NCI-H2196 treated with DMSO at 0.1 percent for 48 hours (cell line): ENCODE data around the gene TSPAN32.
"Not testable (repeated sequence)": the region's sequence is repeated elsewhere in the genome, so short reads cannot be mapped to it uniquely, and the experiment has no call there.

Experiments
- DNase-seq: peaks from one replicate; lab custom pipeline; 2025; ENCODE audit not compliant: unreplicated experiment; lab: John Stamatoyannopoulos, UW

The TSPAN32 gene

DNA sequence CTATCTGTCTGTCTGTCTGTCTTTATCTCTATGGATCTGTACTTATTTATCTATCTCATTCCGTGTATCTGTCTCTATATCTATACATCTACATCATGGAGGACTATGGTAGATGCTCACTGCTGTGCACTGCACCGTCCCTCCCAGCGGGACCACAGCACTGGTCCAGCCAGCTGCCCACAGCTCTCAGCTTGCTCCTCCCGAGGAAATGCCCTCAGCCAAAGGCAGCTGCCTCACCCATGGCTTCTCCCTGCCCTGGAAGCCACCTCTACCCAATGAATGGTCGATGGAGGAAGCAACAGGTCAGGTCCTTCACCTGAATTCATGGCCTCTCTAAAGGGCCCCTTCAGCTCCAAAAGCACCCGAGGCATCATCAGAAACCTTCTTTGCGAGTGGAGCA, 60.6 kb downstream of the TSPAN32 start:
- no peak for DNase-seq

- no peak for DNase-seq
Observed at GRCh38 chr11:2363130-2363529, 61.3 kb downstream of the TSPAN32 start.

DNA sequence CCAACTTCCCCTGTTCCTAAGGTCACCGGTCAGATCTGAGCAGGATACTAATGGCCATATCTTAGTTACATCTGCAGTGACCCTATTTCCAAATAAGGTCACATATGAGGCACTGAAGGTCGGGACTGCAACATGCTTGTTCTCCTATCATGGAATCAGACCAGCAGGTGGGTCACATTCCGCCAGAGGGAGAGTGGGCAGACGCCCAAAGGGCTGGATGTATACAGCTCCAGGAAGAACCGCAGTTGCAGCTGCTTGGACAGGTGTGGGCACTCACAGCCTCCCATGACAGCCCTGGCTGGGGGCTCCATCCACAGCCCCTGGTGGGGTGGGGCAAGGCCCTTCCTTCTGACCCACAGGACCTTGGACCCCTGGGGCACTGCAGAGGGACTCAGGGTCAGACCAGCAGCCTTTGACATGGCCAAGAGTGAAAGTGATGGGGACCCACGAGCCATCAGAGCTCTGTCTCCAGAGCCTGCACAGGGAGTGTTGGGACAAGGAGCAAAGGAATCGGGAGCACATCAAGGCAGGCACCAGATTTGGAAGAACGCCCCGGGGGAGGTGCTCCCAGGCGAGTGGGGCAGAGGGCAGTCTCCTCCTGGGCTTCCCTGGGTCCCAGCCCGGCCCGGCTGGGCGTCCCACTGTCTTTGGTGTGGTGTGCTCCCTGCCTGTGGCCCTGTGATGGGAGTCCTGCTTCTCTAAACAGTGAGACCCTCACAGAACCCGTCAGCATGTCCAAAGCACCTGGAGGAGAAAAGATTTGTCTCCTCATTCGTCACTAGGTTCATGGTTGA, 62.0 kb downstream of the TSPAN32 start:
- no peak for DNase-seq

DNA sequence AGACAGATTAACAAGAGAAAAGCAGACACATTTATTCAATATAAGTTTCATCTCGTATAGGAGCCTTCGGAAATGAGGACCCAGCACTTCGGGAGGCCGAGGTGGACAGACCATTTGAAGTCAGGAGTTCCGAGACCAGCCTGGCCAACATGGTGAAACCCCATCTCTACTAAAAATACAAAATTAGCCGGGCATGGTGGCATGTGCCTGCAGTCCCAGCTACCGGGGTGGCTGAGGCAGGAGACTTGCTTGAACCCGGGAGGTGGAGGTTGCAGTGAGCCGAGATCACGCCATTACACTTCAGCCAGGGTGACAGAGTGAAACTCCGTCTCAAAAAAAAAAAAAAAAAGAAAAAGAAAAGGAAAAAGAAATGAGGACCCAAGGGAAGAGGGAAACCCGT, 62.6 kb downstream of the TSPAN32 start:
- DNase-seq, result not testable (repeated sequence)

- no peak for DNase-seq
Observed at GRCh38 chr11:2365571-2366210, 63.9 kb downstream of the TSPAN32 start.

DNA sequence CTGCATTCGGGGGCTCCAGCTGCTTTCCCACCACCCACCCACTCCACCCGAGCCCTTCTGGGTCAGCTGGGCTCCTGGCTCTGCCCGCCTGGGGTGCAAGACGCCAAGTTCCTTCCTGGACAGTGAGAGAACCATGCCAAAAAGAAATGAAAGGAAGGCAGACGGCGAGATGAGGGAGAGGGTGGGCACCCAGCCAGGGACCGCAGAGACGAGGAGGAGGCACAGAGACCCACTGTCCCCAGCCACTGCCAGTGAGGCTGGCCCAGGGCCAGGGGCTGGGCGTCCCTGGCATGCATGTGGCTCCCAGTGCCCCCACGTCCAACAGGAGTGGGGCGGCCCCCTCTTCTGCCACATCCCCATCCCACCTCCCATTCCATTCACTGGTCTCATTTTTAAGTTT, 64.5 kb downstream of the TSPAN32 start:
- DNase-seq, result no peak

DNA sequence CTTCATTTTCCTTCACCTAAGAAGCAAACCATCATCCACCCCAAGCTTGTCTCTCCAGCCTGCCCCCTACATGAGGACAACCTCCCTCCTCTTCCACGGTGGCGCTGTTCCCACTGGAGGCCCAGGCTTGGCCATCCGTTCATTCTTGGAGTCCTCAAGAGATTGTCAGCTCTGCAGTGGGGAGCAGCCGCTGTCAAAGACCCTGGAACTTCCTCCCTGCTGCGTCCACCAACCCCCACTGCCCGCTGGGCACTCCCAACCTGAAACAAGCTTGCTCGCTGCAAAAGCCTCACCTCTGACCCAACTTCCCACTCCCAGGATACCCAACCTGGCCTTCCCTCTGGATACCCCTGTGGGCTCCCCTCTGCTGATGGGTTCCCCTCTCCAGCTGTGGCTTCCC, 64.9 kb downstream of the TSPAN32 start:
- no peak for DNase-seq

DNA sequence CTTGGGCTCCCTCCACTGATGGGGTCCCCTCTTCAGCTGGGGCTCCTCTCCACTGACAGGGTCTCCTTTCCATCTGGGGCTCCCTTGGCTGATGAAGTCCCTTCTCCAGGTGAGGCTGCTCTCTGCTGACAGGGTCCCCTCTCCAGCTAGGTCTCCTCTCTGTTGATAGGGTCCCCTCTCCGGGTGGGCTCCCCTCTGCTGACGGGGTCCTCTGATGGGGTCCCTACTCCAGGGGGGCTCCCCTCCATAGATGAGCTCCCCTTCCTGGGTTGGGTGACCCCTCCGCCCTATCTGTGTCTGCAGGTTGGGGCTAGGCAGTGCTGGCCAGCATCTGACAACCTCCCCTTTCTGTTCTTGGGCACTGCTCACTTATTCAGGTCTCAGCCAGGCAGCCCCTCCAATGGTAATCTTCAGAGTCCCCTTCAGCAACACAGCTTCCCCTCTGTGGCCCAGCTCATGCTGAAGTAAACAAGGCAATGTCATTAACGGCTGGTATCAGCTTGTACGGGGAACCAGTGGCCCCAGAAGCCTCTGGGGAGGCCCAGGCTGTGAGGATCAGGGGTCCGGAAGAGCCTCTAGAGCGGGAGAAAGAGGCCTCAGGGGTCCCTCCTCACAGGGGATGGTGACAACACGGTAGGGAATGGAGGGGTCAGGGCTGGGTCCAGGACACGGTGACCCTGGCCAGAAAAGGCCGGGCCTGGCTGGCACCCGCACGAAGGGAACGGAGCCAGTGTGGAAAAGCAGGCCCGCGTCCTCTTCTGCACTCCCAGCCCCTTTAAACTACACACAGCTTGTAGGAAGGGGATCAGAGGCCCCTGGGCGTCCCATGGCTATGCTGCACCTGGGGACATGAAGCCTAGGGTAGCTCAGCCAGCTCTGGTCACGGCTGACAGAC, 65.7 kb downstream of the TSPAN32 start:
- DNase-seq, result no peak
